Stimulated activated CD8-positive, alpha-beta memory T cell treated with anti-CD3 and anti-CD28 coated beads, Interleukin-12 subunit alpha, Interleukin-12 subunit beta, amount 100 ng/mL, for 1 hour (primary cell): ENCODE data around the gene PRKCE.

Experiments
- DNase-seq: peaks from one replicate; pipeline ENCODE4 v3.0.0-alpha.2; 2020; ENCODE audit warnings: low read depth

Gene PRKCE

DNA sequence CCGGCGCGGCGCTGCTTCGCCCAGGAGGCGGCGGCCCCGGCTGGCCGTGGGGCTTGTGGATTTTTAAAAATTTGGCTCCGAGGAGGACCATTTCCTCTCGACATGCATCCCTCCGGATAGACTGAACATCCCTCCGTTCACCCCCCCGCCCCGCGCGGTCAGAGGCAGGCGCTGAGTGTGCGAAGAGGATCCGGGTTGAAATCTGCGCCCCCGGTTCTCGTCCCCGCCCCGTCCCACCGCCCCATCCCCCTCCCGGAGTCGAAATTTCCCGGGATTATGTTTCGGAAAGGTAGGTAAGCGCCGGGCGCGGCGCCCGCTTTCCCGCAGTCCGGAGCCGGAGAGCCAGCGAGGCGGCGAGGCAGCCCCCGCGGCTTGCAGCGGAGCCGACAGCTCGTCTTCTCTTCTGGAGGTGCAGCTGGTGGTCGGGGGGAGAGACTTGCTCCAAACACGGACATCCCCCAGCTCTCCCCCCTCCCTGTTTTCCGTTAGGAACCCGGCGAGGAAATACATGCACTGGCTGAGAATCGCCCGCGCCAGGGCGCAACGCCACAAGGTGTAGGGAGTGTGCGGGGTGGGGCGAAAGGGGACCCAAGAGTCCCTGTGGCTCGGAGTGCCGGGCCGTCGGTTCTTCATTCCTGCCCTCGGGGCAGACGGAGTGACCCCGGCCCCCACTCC, at the start of gene PRKCE:
PRKCE (plus strand) TSS at position 261 of the 675 bp plus-strand sequence.
- no peak for DNase-seq

DNA sequence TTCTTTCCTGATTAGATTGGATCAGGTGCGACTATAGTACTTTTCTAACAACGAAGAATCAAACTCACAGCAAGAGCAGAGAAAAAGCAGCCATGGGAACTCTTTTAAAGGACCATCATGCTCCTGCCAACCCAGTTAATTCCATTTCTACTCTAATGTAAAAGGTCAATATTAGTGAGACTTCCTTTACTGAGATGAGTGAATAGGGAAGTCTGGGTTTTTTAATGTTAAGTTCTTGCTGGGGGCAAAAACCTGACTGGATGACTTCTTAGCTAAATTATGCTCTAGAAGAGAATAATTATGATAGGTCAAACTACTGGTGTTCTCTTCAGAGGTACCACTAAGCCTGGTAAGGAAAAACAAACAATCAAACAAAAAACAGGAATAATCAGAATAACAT, 48.9 kb upstream of the PRKCE start:
- DNase-seq, result no peak

DNA sequence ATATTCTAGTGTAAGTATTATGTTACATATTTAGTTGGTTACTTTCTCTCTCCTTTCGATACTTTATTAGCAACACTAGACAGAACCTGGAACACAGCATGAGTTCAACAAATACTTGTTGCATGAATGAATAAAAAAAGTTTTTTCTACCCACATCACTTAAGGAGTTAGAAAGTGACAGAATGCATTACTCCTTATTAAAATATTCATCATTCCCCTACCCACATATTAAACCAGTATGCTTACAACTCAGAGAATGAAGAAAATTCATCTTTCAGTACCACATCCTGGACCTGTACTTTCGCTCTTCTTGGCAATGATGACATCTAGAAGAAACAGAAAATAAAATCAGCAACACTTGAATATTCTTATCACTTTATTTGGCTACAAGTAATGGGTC, 46.4 kb upstream of the PRKCE start:
- no peak for DNase-seq

DNA sequence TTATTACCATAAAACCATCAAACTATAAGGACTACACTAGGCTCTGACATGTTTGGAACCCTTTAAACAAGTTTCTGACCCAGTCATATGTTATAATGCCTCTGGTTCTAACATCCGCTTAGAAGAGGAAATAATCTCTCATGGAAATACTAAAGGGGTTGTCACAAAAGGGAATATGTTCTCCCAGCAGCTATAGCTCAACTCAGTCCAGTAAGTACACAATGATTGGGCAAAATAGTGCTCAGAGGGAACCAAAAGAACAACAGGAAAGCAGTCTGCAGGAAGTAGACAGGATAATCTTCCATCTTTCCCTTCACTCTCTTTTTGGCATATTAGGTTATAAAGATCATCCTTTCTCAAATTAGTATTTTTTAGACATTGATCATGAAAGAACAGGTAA, 44.7 kb upstream of the PRKCE start:
- DNase-seq, result no peak

DNA sequence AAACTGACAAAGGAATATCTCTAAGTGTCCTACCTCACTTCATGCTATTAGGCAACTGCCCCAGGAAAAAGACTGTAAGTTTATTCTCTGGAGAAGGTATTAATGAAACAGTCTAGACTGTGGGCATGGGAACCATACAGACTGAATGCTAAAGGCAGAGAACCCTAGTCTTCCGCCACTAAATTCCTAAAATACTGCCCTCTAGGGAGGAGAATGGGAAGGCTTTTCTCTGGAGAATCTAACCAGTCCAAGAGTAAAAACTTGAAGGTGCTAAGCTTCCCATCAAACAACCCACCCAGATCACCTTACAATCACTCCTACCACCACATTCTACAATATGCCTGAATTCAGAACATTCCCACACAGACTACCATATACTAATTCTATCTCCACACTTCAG, 43.8 kb upstream of the PRKCE start:
- DNase-seq, result no peak

DNA sequence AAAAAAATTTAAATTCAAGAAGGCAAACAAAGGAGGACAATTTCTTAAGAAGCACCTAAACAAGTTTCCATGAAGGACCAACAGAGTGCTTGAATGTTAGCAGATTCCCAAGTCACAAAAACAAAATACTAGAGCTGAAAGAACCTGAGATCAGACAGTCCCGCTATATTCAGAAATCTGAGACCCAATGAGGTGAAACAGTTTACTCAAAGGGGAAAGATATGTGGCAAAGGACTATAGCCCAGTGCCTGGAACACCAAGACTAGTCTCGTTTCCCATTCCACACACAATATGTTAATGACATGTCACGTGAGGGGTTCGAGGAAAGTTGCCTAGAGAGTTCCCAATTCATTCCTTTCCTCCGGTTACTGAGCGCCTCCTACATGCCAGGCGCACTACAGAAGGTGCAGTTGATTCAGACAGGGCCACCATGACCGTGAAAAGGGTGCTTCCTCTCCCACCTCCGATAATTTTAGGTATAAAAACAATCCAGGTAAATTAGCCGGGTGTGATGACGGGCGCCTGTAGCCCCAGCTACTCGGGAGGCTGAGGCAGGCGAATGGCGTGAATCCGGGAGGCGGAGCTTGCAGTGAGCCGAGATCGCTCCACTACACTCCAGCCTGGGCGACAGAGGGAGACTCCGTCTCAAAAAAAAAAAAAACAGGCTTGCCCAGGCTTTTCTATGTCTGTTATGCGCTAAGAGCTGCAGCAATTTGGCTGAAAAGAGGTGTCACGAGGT, 41.0 kb upstream of the PRKCE start:
- peak; percentile 11 for DNase-seq

DNA sequence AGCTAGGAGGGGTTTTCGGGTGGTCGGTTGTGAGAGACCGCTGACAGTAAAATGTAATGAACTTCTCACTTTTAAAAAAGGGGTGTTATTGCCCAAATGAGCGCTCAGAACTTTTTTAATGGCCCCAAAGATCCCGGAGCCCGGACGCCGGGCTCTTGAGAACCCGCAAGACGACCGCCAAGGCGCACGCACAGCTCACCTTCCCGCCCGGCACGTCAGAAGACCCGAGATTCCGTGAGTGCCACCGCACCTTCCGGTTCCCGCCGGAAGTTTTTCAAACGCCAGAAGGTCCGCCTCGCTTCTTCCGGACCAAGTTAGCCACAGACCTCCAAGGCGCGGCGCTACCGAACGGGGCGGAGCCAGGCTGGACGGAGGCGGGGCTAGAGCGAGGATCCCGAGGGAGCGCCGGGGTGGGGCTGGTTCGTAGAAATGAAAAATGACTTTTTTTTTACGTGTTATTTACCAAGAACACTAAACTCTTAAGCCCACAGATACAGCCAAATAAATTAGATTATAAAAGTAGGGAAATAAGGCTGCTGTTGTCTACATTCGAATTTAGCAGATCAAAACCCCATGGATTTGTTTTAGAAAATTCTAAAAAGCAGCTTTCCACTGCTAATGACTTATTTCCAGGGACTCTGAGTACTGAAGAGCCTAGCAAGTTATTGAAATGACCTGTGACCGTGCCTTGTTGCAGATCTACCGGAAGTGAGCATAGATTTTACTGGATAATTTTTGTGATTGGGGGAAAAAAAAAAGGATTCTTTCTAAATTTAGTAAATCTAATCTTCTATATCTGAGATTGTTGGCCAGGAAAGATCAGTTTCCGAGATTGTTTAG, 40.2 kb upstream of the PRKCE start, which contains the start of gene SRBD1:
SRBD1 (minus strand) TSS at position 248 of the 840 bp plus-strand sequence. CDS start 5,826 bp downstream, outside the sequence.
- peak; percentile 78 for DNase-seq

DNA sequence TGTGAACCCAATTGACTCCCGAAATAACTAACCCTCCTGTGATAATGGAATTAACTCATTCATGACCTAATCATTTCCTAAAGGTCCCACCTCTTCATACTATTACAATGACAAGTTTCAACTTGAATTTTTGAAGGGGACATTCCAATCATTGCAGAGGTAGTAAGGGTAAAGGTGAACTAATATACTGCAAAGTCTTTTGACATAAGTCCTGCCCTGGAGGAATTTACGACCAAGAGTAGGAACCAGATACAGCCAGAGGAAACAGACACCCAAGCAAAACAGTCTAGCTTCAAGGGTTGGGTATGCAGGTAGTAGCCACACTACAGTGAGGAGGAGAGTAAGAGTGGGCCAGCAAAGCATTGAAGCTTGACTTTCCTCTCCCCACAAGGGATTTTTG, 39.2 kb upstream of the PRKCE start:
- DNase-seq, result no peak

DNA sequence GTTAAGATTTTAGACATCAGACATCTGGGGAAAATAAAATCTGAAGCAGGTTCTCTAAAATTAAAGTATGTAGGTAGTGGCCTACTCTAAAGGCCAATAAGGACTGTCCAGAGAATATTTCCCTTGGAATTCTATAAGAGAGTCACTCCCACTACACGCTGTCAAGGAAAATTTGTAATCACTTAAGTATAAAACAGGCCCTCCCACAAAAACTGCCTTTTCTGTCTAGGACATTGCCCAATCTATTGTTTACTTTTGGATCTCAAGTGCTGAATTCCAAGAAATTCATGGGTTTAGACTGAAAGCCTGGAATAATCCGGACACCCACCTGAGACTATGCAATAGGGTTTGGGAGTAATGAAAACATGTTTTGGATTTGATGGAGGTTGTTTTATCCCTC, 38.7 kb upstream of the PRKCE start:
- DNase-seq, result no peak

DNA sequence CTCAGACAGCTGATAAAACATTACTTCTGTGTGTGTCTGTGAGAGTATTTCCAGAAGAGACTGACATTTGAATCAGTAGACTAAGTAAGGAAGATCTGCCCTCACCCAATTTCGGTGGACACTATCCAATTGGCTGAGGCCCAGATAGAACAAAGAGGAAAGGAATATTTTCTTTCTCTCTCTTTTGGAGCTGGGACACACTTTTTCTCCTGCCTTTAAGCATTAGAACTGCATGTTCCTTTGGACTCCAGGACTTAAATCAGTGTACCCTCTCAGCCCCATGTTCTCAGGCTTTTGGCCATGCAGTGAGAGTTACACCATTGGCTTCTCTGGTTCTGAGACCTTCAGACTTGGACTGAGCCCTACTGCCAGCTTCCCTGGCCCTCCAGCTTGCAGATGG, 37.1 kb upstream of the PRKCE start:
- DNase-seq, result no peak

DNA sequence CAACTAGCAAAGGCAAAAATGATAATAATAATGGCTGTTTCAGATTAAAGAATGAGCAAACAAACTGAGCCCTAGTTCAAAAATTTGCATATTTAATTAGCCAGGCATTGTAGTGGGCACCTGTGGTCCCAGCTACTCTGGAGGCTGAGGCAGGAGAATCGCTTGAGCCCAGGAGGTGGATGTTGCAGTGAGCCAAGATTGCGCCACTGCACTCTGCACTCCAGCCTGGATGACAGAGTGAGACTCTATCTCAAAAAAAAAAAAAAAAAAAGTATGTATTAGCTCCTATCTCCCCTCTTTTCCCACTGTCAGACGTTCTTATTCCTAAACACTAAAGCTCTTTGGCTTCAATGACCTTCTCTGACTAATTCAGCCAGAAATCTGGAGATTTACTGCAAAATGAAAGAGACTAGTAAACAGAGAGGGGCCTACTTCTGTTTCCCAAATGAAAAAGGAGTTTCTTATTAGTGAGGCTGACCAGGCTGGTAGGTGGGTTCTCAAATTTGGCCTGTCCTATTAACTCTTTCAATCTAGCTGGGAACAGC, 36.5 kb upstream of the PRKCE start:
- no peak for DNase-seq

DNA sequence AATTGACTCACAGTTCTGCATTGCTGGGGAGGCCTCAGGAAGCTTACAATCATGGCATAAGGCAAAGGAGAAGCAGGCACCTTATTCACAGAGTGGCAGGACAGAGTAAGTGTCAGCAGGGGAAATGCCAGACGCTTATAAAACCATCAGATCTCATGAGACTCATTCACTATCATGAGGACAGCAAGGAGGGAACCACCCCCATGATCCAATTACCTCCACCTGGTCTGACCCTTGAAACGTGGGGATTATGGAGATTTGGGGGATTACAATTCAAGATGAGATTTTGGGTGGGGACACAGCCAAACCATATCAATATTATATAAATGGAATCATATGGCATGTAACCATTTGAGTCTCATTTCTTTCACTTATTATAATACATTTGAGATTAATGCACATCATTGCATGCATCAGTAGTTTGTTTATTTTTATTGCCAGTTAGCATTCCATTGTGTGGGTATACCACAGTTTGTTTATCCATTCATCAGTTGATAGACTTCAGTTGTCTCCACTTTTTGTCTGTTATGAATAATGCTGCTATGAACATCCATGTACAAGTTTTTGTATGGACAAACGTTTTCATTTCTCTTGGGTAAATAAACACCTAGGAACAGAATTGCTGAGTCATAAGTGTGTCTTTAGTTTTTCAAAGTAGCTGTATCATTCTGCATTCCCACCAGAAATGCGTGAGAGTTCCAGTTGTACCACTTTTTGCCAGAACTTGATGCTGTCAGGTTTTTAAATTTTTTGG, 34.6 kb upstream of the PRKCE start:
- DNase-seq, result no peak

DNA sequence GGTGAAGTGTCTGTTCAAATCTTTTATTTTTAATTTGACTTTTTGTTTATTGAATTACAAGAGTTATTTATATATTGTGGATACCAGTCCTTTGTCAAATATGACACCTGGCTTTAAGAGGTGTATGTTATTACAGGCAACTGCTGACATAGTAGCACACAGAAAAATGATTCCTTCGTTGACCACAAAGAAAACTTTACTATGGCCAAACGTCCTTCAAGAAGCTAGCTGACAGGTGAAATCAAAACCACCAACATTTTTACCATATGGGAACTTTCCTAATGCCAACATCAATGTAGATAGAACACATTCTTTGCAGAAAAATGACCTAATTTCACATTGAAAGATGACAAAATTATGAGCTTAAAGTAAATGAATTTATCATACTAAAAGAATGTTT, 34.0 kb upstream of the PRKCE start:
- DNase-seq, result no peak

DNA sequence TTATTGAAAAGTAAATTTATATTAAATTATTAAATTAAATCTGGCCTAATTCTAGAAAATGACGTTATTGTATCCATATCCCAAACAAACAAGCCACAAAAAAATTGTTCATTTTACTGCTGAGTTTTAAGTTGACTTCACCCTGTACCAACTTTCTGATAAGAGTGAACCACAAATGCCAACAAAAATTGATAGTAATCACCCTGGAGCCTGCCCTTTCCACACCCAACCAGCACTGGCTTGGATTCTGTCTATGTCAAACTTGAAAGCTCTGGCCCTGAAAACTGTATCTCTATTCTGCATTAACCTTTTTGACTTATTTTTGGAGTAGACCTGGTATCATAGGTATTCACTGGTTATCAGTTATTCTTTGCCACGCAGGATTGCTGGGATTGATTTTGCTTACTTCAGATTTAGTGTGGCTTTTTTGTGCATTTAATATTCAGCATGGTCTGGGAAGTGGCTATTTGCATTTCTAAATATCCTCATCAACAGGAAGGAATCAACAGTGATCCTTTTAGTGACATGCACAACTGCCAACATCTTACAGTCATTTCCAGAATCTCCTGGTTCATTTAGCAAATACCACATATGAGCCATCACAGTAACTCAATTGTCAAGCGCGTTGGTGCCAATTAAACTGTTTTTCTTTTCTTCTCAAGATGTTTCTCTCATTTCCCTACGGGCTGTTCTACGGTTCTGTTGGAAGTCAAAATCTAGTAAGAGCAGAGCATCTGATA, 29.0 kb upstream of the PRKCE start:
- DNase-seq, result no peak

DNA sequence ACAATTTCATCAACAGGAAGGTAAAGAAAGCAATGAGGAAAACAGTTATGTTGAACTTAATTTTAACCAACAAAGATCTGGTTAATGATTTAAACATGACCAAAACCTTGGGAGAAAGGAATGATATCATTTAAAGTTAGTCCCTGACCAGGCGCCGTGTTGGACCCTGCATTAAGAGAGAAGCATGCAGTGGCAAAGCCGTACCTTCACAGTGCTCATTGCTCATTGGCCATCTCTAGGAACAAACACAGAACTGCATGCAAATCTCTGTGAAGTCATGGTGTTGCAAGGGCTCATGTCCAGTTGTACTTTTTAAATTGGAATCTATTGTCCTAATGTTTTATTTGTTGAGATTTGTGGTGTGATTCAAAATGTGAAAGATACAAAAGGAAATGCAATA, 28.4 kb upstream of the PRKCE start:
- DNase-seq, result no peak

DNA sequence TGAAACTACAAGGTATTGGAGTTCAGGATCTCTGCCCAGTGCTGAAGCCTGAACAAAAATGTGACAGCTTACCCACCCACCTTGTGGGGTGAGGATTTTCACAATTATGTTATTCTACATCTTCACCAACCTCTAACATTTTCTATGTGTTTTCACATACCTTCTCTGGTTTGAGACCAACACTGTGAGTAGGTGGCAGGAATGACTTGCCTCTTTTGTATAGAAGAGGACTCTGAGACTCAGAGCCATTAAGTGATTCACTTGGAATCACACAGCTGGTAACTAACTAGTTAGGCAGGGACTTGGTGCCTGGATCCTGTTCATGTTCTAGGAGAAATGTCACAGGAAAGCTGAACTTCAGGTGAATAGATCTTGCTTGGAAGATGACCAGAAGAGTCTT, 25.7 kb upstream of the PRKCE start:
- DNase-seq, result no peak

DNA sequence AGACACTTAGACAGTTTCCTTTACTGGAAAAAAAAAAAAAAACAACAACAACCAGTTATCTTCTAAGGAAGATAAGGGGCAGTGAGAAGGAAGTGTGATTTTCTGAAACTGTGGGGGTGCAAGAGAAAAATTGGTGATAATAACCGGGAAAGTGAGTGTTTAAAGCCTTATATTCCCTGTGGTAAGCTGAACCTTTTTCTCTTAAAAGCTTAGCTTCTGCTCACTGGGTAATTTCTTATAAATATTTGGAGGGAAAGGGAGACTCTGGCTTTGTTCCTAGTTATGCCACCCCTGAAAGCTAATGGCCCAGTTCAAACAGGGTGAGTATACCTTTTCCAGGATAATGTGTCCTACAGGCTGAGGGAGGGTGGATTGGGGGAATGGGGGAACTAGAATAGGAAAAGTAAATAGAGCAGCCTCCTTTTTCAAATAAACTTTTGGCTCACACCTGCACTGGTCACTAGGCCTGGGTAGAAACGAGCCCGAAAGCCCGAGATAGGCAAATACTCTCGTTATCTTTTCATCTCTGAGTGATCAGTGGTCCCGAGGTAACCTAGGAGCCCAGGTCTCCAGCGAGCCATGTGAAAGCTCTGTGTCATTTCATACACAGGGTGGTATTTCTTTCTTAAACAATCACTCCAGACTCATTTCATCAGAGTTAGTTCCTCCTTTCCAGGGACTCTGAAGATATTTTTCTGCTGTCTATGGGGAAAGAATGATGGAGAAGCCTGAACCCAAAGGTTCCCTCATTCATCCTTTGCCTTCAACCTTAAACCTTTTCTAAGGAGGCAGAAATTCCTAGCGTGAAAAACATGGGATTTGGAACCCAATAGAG, 24.9 kb upstream of the PRKCE start:
- no peak for DNase-seq

DNA sequence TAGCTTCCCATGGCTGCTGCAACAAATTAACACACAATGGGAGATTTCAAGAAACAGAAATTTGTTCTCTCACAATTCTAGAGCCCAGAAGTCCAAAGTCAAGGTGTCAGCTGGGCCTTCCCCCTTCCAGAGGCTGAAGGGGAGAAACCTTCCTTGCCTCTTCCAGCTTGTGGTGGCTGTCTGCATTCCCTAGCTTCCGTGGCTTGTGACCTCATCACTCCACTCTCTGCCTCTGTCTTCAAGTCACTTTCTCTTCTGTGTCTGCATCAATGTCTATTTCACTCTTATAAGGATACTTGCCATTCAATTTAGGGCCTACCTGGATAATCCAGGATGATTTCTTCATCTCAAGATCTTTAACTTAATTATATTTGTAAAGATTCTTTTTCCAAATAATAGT, 23.6 kb upstream of the PRKCE start:
- DNase-seq, result no peak

DNA sequence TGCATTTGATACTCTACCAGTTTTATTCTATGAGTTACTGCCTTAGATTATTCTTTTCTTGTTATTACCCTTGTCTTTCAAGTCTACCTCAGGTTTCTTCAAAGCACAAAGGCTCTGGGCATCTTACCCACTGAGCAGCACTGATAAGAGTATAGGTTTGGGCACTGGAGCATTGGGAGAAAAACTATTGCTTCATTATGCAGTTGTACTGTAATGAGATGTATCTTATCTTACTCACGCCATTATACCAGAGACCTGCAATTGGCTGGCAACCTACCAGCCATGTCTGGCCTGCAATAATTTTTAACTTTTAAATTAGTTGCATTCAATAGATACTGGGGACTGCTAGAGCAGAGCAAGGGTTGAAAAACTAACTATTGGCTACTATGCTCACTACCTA, 21.5 kb upstream of the PRKCE start:
- DNase-seq, result no peak

DNA sequence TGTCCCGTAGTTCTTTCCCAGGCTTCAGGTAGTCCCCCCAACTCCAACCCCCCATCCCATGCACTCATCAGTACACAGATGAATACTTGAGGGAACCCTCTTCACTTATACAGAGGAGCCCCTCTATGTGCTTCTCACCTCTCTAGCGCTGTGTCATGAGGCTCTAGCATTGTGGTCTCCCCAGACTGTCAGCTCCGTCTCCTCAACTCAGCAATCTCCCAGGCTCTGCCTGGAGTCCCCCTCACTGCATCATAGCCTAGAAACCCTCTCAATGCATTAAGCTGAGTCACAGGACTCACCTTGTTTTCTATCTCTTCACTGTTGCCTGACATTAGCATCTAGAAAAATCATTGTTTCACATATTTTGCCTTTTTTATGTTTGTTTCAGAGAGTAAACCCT, 20.2 kb upstream of the PRKCE start:
- DNase-seq, result no peak
